ENCODE results near the gene MRNIP.

Gene MRNIP

DNA sequence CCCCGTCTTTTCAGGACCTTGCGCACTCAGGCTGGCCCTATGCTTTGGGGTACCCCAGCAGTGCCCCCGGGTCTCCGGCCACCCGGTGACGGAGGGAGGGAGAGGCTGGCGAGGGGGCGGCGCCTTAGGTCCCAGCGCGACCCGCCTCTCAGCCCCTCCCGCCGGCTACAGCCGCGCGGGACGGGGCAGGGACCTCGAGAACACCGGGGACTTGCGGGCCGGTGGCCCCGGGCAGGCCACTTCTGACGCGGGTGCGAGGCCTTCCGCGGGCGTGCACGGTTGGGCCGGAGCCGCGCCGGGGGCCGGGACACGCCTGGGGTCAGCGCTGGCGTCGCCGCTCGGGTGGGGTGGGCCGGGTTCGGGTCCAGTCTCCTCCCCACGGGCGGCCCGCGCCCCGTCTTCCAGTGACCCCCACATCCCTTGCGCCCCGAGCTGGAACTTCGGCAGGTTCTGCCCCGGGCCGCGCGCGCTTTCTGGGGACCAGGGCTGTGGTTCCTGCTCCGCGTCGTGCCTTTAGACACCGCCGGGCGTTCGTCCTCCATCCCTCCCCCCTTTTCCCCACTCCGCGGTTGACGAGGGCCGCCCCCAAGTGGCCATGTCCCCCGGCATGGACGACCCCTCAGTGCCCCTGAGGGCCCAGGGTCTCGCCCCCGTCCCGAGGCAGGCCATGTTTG is 41.7 kb downstream of the MRNIP start:
- Histone ChIP-seq H3K79me2 (ENCODE audit: insufficient read depth, low read length) (peaks cover 2% of the 10 kb centered on the region; the same call in 1 of the 2 replicates), H3F3A (ENCODE audit: insufficient read depth) (peaks cover 13% of the 10 kb centered on the region; the same call in 1 of the 2 replicates), H3K27me3 (ENCODE audit: low read length) (no peaks in the 10 kb centered on the region), H3K9me3 (ENCODE audit: insufficient read depth, low read length) (no peaks in the 10 kb centered on the region), H3K9ac (ENCODE audit: low read length) (no peak overlapping the region), H3K27ac (ENCODE audit: low read depth, low read length) (no peak overlapping the region), H3K9me2 (replicated peaks; ENCODE audit: insufficient read depth, low read length) (no peaks in the 10 kb centered on the region), H3K36me3 (ENCODE audit: low read length) (no peaks in the 10 kb centered on the region), H4K20me1 (ENCODE audit: low read depth, low read length) (peaks cover under 1% of the 10 kb centered on the region), H3K4me3 (ENCODE audit: insufficient read depth, low read length, poor library complexity, severe bottlenecking) (no peak overlapping the region), H2AFZ (ENCODE audit: low read depth, low read length, severe bottlenecking) (no peak overlapping the region), H3K4me2 (ENCODE audit: low read depth, low read length, poor library complexity, severe bottlenecking) (no peak overlapping the region)
- no peak for TF ChIP-seq EZH2phosphoT487 (conservative IDR thresholded peaks at IDR 0.05; ENCODE audit: low read length)
- TF ChIP-seq, protein P1, sequence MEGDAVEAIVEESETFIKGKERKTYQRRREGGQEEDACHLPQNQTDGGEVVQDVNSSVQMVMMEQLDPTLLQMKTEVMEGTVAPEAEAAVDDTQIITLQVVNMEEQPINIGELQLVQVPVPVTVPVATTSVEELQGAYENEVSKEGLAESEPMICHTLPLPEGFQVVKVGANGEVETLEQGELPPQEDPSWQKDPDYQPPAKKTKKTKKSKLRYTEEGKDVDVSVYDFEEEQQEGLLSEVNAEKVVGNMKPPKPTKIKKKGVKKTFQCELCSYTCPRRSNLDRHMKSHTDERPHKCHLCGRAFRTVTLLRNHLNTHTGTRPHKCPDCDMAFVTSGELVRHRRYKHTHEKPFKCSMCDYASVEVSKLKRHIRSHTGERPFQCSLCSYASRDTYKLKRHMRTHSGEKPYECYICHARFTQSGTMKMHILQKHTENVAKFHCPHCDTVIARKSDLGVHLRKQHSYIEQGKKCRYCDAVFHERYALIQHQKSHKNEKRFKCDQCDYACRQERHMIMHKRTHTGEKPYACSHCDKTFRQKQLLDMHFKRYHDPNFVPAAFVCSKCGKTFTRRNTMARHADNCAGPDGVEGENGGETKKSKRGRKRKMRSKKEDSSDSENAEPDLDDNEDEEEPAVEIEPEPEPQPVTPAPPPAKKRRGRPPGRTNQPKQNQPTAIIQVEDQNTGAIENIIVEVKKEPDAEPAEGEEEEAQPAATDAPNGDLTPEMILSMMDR (IDR thresholded peaks at IDR 0.05; ENCODE audit: insufficient read depth, low read length, poor library complexity, severe bottlenecking), result no peak

DNA sequence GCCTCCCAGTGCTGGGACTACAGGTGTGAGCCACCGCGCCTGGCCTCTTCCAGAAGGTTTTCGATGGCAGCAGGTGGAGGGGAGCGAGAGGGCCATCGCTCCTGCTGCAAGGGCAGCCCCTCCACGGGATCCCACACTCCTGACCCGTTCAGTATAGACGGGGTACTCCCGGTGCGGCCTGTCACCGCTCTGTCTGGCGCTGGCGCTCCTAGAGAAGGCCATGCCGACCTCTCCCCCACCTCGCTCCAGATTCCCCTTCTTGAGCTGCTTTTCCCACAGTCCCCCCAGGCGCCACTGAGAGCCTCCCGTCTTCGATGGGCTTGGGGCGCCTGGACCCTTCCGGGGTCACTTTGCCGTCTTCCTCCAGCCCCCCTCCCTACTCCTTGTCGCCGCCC is 42.2 kb downstream of the MRNIP start:
- no peaks in the 10 kb centered on the region for H3K9me3 ChIP-seq (ENCODE audit: insufficient read depth, low read length)
- TF ChIP-seq, protein P1 (IDR thresholded peaks at IDR 0.05; ENCODE audit: insufficient read depth, low read length, poor library complexity, severe bottlenecking), result no peak
- no peak for TF ChIP-seq EZH2phosphoT487 (conservative IDR thresholded peaks at IDR 0.05; ENCODE audit: low read length)
- H3K4me2 ChIP-seq (ENCODE audit: low read depth, low read length, poor library complexity, severe bottlenecking), result no peak overlapping the region
- H3K9me2 ChIP-seq (replicated peaks; ENCODE audit: insufficient read depth, low read length), result no peaks in the 10 kb centered on the region
- no peak overlapping the region for H2AFZ ChIP-seq (ENCODE audit: low read depth, low read length, severe bottlenecking)
- no peak overlapping the region for H3K9ac ChIP-seq (ENCODE audit: low read length)
- 0 out of 2 replicates have a peak, but pooled peaks cover 10% of the 10 kb centered on the region for H3F3A ChIP-seq (ENCODE audit: insufficient read depth)
- no peaks in the 10 kb centered on the region for H4K20me1 ChIP-seq (ENCODE audit: low read depth, low read length)
- no peaks in the 10 kb centered on the region for H3K36me3 ChIP-seq (ENCODE audit: low read length)
- no peak overlapping the region for H3K4me3 ChIP-seq (ENCODE audit: insufficient read depth, low read length, poor library complexity, severe bottlenecking)
- no peaks in the 10 kb centered on the region; the same call in 1 of the 2 replicates for H3K79me2 ChIP-seq (ENCODE audit: insufficient read depth, low read length)
- H3K27ac ChIP-seq (ENCODE audit: low read depth, low read length), result no peak overlapping the region
- no peaks in the 10 kb centered on the region for H3K27me3 ChIP-seq (ENCODE audit: low read length)

DNA sequence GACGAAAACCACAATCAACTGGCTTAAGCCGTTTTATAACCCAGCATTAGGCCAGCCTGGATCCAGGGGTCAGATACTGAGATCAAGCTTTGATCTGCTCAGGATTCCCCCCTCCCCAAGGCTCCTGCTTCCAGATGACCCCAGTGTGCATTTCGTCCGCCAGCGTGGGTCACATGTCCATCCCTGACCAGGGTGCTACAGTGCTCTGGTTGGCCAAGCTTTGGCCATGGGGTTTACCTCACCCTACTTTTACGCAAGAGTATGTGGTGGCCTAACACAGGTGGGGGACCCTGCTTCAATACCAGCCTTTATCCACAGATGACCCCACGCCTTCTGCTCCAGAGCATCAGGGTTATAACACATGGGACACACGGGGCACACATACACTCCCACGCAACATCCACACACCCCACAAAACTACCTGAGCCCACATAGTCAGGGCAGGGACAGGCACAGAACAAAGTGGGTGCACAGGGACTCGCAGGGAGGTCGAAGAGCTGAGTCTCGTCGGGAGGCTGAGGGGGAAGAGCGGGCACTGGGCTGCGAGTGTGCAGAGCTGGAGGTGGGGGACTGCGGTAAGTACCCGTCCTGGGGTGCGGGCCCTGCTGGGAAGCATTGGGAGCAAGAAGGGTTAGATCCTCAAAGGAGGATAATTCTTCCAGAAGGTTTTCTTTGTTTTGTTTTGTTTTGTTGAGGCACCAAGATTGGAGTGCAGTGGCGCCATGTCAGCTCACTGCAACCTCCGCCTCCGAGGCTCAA is 42.9 kb downstream of the MRNIP start:
- H3K27ac ChIP-seq (ENCODE audit: low read depth, low read length), result no peak overlapping the region
- TF ChIP-seq, protein P1 (IDR thresholded peaks at IDR 0.05; ENCODE audit: insufficient read depth, low read length, poor library complexity, severe bottlenecking), result no peak
- TF ChIP-seq EZH2phosphoT487 (conservative IDR thresholded peaks at IDR 0.05; ENCODE audit: low read length), result no peak

More for the DNA sequence above, 42.9 kb downstream of the MRNIP start:
- Histone ChIP-seq H3K4me3 (ENCODE audit: insufficient read depth, low read length, poor library complexity, severe bottlenecking) (no peak overlapping the region), H3K79me2 (ENCODE audit: insufficient read depth, low read length) (no peaks in the 10 kb centered on the region), H3F3A (ENCODE audit: insufficient read depth) (0 out of 2 replicates have a peak, but pooled peaks cover 10% of the 10 kb centered on the region), H4K20me1 (ENCODE audit: low read depth, low read length) (no peaks in the 10 kb centered on the region), H3K36me3 (ENCODE audit: low read length) (no peaks in the 10 kb centered on the region), H2AFZ (ENCODE audit: low read depth, low read length, severe bottlenecking) (no peak overlapping the region), H3K9me2 (replicated peaks; ENCODE audit: insufficient read depth, low read length) (no peaks in the 10 kb centered on the region), H3K27me3 (ENCODE audit: low read length) (no peaks in the 10 kb centered on the region), H3K4me2 (ENCODE audit: low read depth, low read length, poor library complexity, severe bottlenecking) (no peak overlapping the region), H3K9me3 (ENCODE audit: insufficient read depth, low read length) (no peaks in the 10 kb centered on the region), H3K9ac (ENCODE audit: low read length) (no peak overlapping the region)

All from SU-DHL-6 (cell line).